Left lung (tissue), 10 donors: ENCODE data around the gene AATF. TPM values are rescaled to one million over a fixed set of nuclear protein-coding genes. Genes with fewer than 3 reads are reported as not detected.

Source experiments
- ATAC-seq: fragments of 200-7000 bp; cut with Tn5 transposase; one replicate; pipeline ENCODE4 v1.9.1; 2020; ENCODE audit warnings: moderate library complexity
- DNase-seq, 4 donors: peaks; one replicate each; pipeline ENCODE4 v3.0.0-alpha.2; 2013 to 2020
- H3K27ac ChIP-seq, 2 donors: fragments of 200-600 bp; sonication (generic) in 1 of 2; one replicate each; pipeline versions ENCODE4 v1.5.0 to v1.8.0; 2020 to 2021
- H3K27me3 ChIP-seq, 2 donors: fragments of 200-600 bp; sonication (generic) in 1 of 2; one replicate each; pipeline versions ENCODE4 v1.5.0 to v1.8.0; 2020 to 2021
- H3K36me3 ChIP-seq, 2 donors: fragments of 200-600 bp; sonication (generic) in 1 of 2; one replicate each; pipeline versions ENCODE4 v1.5.0 to v1.8.0; 2020 to 2021
- H3K4me1 ChIP-seq, 2 donors: fragments of 200-600 bp; one replicate each; pipeline ENCODE4 v1.8.0; 2021
- H3K4me3 ChIP-seq, 2 donors: fragments of 200-600 bp; sonication (generic) in 1 of 2; one replicate each; pipeline versions ENCODE4 v1.5.0 to v1.8.0; 2020 to 2021; ENCODE audit warnings: mild to moderate bottlenecking in 1 of 2
- H3K9me3 ChIP-seq, 2 donors: fragments of 200-600 bp; sonication (generic) in 1 of 2; one replicate each; pipeline versions ENCODE4 v1.5.0 to v1.8.0; 2020 to 2021
- intact Hi-C, 2 donors: fragments of 100-400 bp; cut with DNase I; formaldehyde crosslinking; loops; one replicate each; pipeline versions ENCODE4 v1.11.2 to v1.14.2; 2022
- polyA plus RNA-seq, 6 donors: library from polyadenylated mRNA; unstranded; fragments of 120-200 nt; gene quantifications; one replicate each; pipeline ENCODE4 v1.2.1, GENCODE V29; 2013; ENCODE audit not compliant: insufficient read length in 6 of 6
- total RNA-seq, 2 donors: library from RNA; stranded (reverse); fragmentation: NEBNext Ultra II Directional; extraction: Animal tissue kit (Norgen Biotek cat#: 25700); gene quantifications; one replicate each; pipeline ENCODE4 v1.2.1, GENCODE V29; 2021
- TF ChIP-seq, protein P1 (sequence below), 2 donors: fragments of 200-600 bp; sonication (generic) in 1 of 2; IDR thresholded peaks; one replicate each; pipeline versions ENCODE4 v1.5.0 to v1.8.0; 2021; ENCODE audit warnings: antibody characterized with exemption in 2 of 2
- donor health status: DM: no; HTN: yes; CAD: no.
- donor health status: DM: no; HTN: no; CAD: no.

AATF gene
- total and polyA plus RNA-seq, 8 donors = 31.6 to 42.4 (median 37.8) TPM

DNA sequence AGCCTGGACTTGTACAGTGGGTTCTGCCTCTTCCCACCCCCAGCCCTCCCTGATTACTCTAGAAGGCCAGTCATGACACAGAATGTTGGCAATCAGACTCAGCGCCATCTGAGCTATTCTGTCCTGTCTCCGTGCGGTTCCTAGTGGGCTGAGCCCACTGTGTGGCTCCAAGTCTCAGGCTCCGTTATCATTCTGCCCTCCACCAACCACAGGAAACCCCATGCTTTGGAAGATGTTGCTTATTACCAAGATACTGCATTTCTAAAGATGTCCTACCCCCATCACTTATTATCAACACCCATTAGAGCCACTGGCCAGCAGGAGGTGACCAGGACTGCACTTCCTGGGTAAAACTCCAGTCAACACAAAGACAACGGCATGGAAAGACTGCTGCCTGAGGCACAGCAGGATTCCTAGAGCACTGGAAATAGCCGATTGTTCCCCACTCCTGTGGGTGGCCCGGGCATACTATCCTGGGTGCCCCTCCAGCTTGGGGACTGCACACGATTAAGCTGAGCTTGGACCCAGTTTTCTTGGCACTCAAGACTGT, 133.6 kb downstream of the AATF start:
- Histone ChIP-seq H3K27me3 (no peaks in the 10 kb centered on the region), H3K9me3 (peaks cover 0 to 6% of the 10 kb centered on the region in 2 donors), H3K4me3 (no peak overlapping the region), H3K27ac (no peak overlapping the region), H3K36me3 (peaks cover 0 to 32% of the 10 kb centered on the region in 2 donors), H3K4me1 (no peaks in the 10 kb centered on the region)
- intact Hi-C loops = no loop called here
- no peak for ATAC-seq
- TF ChIP-seq, protein P1, sequence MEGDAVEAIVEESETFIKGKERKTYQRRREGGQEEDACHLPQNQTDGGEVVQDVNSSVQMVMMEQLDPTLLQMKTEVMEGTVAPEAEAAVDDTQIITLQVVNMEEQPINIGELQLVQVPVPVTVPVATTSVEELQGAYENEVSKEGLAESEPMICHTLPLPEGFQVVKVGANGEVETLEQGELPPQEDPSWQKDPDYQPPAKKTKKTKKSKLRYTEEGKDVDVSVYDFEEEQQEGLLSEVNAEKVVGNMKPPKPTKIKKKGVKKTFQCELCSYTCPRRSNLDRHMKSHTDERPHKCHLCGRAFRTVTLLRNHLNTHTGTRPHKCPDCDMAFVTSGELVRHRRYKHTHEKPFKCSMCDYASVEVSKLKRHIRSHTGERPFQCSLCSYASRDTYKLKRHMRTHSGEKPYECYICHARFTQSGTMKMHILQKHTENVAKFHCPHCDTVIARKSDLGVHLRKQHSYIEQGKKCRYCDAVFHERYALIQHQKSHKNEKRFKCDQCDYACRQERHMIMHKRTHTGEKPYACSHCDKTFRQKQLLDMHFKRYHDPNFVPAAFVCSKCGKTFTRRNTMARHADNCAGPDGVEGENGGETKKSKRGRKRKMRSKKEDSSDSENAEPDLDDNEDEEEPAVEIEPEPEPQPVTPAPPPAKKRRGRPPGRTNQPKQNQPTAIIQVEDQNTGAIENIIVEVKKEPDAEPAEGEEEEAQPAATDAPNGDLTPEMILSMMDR (IDR thresholded peaks at IDR 0.05) = no peak
- DNase-seq = no peak

GRCh38 chr17:37082985-37083384, 134.2 kb downstream of the AATF start:
- ATAC-seq (no peak), DNase-seq (no peak)
- Histone ChIP-seq H3K36me3 (peaks cover 0 to 38% of the 10 kb centered on the region in 2 donors), H3K27ac (no peak overlapping the region), H3K4me1 (no peaks in the 10 kb centered on the region), H3K27me3 (no peaks in the 10 kb centered on the region), H3K9me3 (peaks cover 0 to 6% of the 10 kb centered on the region in 2 donors), H3K4me3 (no peak overlapping the region)
- TF ChIP-seq, protein P1 (IDR thresholded peaks at IDR 0.05) = no peak
- intact Hi-C loops = no loop called here

GRCh38 chr17:37083456-37083855, 134.7 kb downstream of the AATF start:
- H3K27ac ChIP-seq = no peak overlapping the region
- no peak for ATAC-seq

GRCh38 chr17:37084372-37084771, 135.6 kb downstream of the AATF start:
- TF ChIP-seq, protein P1 (IDR thresholded peaks at IDR 0.05) = no peak
- H3K27ac ChIP-seq = no peak overlapping the region

More at GRCh38 chr17:37083456-37083855, 134.7 kb downstream of the AATF start:
- TF ChIP-seq, protein P1 (IDR thresholded peaks at IDR 0.05) = no peak
- intact Hi-C loops = no loop called here
- DNase-seq = peak in 1 of 4 donors; percentile 42
- H3K4me1 ChIP-seq = no peaks in the 10 kb centered on the region
- H3K27me3 ChIP-seq = no peaks in the 10 kb centered on the region
- H3K4me3 ChIP-seq = no peak overlapping the region
- peaks cover 0 to 42% of the 10 kb centered on the region in 2 donors for H3K36me3 ChIP-seq
- peaks cover 0 to 6% of the 10 kb centered on the region in 2 donors for H3K9me3 ChIP-seq

GRCh38 chr17:37086334-37086733, 137.6 kb downstream of the AATF start:
- H3K36me3 ChIP-seq = peaks cover 0 to 61% of the 10 kb centered on the region in 2 donors
- ATAC-seq (no peak), DNase-seq (peak in 1 of 4 donors; percentile 61)
- H3K27me3 ChIP-seq = no peaks in the 10 kb centered on the region
- H3K4me1 ChIP-seq = peaks cover 0 to 23% of the 10 kb centered on the region in 2 donors
- no peak overlapping the region for H3K27ac ChIP-seq
- intact Hi-C loops = no loop called here
- TF ChIP-seq, protein P1 (IDR thresholded peaks at IDR 0.05) = no peak
- no peaks in the 10 kb centered on the region for H3K9me3 ChIP-seq
- H3K4me3 ChIP-seq = no peak overlapping the region

More at GRCh38 chr17:37084372-37084771, 135.6 kb downstream of the AATF start:
- Histone ChIP-seq H3K9me3 (peaks cover 0 to 4% of the 10 kb centered on the region in 2 donors), H3K4me3 (no peak overlapping the region), H3K36me3 (peaks cover 0 to 52% of the 10 kb centered on the region in 2 donors), H3K27me3 (no peaks in the 10 kb centered on the region), H3K4me1 (peaks cover 0 to 9% of the 10 kb centered on the region in 2 donors)
- DNase-seq (peak in 1 of 4 donors; percentile 42), ATAC-seq (no peak)
- intact Hi-C loops = no loop called here
